Nephron progenitor cell (in vitro differentiated cells): ENCODE results near the gene VSIR.

ENCODE experiments used
- DNase-seq: peaks from one replicate; pipeline ENCODE4 v3.0.0; 2021
- H3K27ac Mint-ChIP-seq: 2 replicates; pipeline ENCODE4 v1.8.0; 2021; ENCODE audit warnings: mild to moderate bottlenecking, moderate library complexity, mixed read lengths
- H3K27me3 Mint-ChIP-seq: 2 replicates; pipeline ENCODE4 v1.8.0; 2021; ENCODE audit warnings: mild to moderate bottlenecking, low read depth, mixed read lengths; ENCODE audit not compliant: poor library complexity
- H3K36me3 Mint-ChIP-seq: 2 replicates; pipeline ENCODE4 v1.8.0; 2021; ENCODE audit warnings: low read depth, mixed read lengths
- H3K4me1 Mint-ChIP-seq: 2 replicates; pipeline ENCODE4 v1.8.0; 2021; ENCODE audit warnings: mixed read lengths
- H3K4me3 Mint-ChIP-seq: 2 replicates; pipeline ENCODE4 v1.8.0; 2021; ENCODE audit warnings: mild to moderate bottlenecking, moderate library complexity, mixed read lengths
- H3K9me3 Mint-ChIP-seq: 2 replicates; pipeline ENCODE4 v1.8.0; 2021; ENCODE audit warnings: mild to moderate bottlenecking, moderate library complexity, mixed read lengths
- CTCF ChIP-seq: fragments of 200-600 bp; sonication (generic); IDR thresholded peaks from 2 replicates; pipeline ENCODE4 v1.5.0; 2021; ENCODE audit warnings: antibody characterized with exemption

VSIR gene

DNA sequence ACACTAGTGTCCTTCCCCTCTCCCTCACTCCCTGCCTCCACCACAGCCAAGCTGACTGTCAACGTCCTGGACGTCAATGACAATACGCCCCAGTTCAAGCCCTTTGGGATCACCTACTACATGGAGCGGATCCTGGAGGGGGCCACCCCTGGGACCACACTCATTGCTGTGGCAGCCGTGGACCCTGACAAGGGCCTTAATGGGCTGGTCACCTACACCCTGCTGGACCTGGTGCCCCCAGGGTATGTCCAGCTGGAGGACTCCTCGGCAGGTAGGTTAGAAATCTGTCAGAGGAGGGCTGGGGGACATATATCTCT, 24.9 kb upstream of the VSIR start:
- no peaks in the 10 kb centered on the region for H3K36me3 Mint-ChIP-seq
- no peak overlapping the region for H3K4me3 Mint-ChIP-seq
- no peaks in the 10 kb centered on the region for H3K4me1 Mint-ChIP-seq
- peaks cover 19% of the 10 kb centered on the region for H3K27me3 Mint-ChIP-seq
- no peak for TF ChIP-seq CTCF
- no peak for DNase-seq
- no peaks in the 10 kb centered on the region for H3K9me3 Mint-ChIP-seq
- no peak overlapping the region for H3K27ac Mint-ChIP-seq

GRCh38 chr10:71797533-71798307, 24.4 kb upstream of the VSIR start:
- no peak for DNase-seq
- Mint-ChIP-seq H3K27ac (no peak overlapping the region), H3K4me3 (no peak overlapping the region), H3K36me3 (no peaks in the 10 kb centered on the region), H3K9me3 (no peaks in the 10 kb centered on the region), H3K27me3 (peaks cover 21% of the 10 kb centered on the region), H3K4me1 (no peaks in the 10 kb centered on the region)
- no peak for TF ChIP-seq CTCF

- no peak overlapping the region for H3K27ac Mint-ChIP-seq
- H3K4me1 Mint-ChIP-seq: no peaks in the 10 kb centered on the region
- H3K36me3 Mint-ChIP-seq: no peaks in the 10 kb centered on the region
- H3K27me3 Mint-ChIP-seq: peaks cover 14% of the 10 kb centered on the region
- H3K9me3 Mint-ChIP-seq: no peaks in the 10 kb centered on the region
- no peak for DNase-seq
- TF ChIP-seq CTCF: no peak
- no peak overlapping the region for H3K4me3 Mint-ChIP-seq
Measured at GRCh38 chr10:71796749-71797405, 23.6 kb upstream of the VSIR start.

DNA sequence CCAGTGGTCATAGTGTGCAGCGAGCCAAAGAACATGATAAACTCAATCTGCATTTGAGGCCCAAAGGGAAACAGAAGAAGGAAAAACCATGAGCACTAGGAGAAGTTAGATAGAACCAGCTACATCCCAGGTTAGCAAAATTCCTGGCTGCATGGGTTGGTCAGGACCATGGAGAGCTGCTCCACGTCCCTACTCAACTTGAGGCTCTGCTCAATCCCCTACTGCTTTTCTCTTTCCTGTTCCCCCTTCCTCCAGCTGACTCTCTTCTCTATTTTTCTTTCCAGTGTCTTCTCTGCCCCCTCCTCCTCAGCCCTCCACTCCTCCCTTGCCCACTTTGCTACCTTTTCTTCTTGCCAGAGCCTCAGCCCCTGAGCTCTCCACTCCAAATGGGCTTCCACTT, 21.9 kb upstream of the VSIR start:
- Mint-ChIP-seq H3K36me3 (no peaks in the 10 kb centered on the region), H3K27me3 (peaks cover 20% of the 10 kb centered on the region), H3K4me3 (no peak overlapping the region), H3K4me1 (no peaks in the 10 kb centered on the region), H3K27ac (no peak overlapping the region), H3K9me3 (no peaks in the 10 kb centered on the region)
- TF ChIP-seq CTCF: no peak
- DNase-seq: peak; percentile 78

GRCh38 chr10:71790749-71791440, 17.6 kb upstream of the VSIR start:
- no peaks in the 10 kb centered on the region for H3K4me1 Mint-ChIP-seq
- no peak overlapping the region for H3K27ac Mint-ChIP-seq
- no peaks in the 10 kb centered on the region for H3K9me3 Mint-ChIP-seq
- no peak overlapping the region for H3K4me3 Mint-ChIP-seq
- TF ChIP-seq CTCF: no peak
- no peaks in the 10 kb centered on the region for H3K36me3 Mint-ChIP-seq
- H3K27me3 Mint-ChIP-seq: peaks cover 30% of the 10 kb centered on the region
- DNase-seq: no peak
